ENCODE data around the gene SRSF12.

The SRSF12 gene

DNA sequence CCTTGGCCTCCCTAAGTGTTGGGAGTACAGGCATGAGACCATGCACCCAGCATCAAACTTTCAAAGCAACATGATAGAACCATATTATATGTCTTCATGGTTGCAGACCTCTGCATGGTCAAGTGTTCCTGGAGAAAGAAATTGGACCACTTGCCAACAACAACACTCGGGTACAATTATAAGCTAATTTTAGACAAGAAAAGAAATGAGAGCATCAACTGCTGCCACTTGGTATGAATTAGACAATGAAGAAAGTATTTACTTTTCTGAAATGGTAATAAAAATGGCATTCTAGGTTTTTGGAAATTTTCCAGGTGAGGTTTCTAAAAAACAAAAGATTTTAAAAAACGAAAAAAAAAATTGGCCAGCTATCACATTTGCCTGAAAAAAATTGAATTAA lies 20.3 kb upstream of the SRSF12 start:
- Histone ChIP-seq H3K9me2 (replicated peaks; ENCODE audit: insufficient read depth, low read length) (no peaks in the 10 kb centered on the region), H3K79me2 (ENCODE audit: low read length) (no peaks in the 10 kb centered on the region), H3K9me3 (replicated peaks; ENCODE audit: insufficient read depth, low read length) (no peaks in the 10 kb centered on the region), H3K27ac (ENCODE audit: low read length) (no peak overlapping the region), H3K4me3 (ENCODE audit: low read length) (no peak overlapping the region), H3K9ac (ENCODE audit: low read length) (no peak overlapping the region), H4K20me1 (ENCODE audit: insufficient read depth, low read length) (no peaks in the 10 kb centered on the region), H3K4me2 (ENCODE audit: low read depth, low read length) (no peak overlapping the region), H3K4me1 (ENCODE audit: low read length) (no peaks in the 10 kb centered on the region), H3K27me3 (replicated peaks; ENCODE audit: insufficient read depth, low read length) (no peaks in the 10 kb centered on the region), H3F3A (ENCODE audit: insufficient read depth, low read length) (no peaks in the 10 kb centered on the region), H2AFZ (ENCODE audit: low read length) (no peak overlapping the region), H3K36me3 (replicated peaks; ENCODE audit: insufficient read depth, low read length) (no peaks in the 10 kb centered on the region)
- TF ChIP-seq EZH2 (optimal IDR thresholded peaks at IDR 0.05; ENCODE audit: low read depth, low read length) = no peak
- TF ChIP-seq, protein P1, sequence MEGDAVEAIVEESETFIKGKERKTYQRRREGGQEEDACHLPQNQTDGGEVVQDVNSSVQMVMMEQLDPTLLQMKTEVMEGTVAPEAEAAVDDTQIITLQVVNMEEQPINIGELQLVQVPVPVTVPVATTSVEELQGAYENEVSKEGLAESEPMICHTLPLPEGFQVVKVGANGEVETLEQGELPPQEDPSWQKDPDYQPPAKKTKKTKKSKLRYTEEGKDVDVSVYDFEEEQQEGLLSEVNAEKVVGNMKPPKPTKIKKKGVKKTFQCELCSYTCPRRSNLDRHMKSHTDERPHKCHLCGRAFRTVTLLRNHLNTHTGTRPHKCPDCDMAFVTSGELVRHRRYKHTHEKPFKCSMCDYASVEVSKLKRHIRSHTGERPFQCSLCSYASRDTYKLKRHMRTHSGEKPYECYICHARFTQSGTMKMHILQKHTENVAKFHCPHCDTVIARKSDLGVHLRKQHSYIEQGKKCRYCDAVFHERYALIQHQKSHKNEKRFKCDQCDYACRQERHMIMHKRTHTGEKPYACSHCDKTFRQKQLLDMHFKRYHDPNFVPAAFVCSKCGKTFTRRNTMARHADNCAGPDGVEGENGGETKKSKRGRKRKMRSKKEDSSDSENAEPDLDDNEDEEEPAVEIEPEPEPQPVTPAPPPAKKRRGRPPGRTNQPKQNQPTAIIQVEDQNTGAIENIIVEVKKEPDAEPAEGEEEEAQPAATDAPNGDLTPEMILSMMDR (IDR thresholded peaks at IDR 0.05; ENCODE audit: low read length) = no peak
- TF ChIP-seq EZH2phosphoT487 (IDR thresholded peaks at IDR 0.05; ENCODE audit: low read length) = no peak
- DNase-seq = no peak

DNA sequence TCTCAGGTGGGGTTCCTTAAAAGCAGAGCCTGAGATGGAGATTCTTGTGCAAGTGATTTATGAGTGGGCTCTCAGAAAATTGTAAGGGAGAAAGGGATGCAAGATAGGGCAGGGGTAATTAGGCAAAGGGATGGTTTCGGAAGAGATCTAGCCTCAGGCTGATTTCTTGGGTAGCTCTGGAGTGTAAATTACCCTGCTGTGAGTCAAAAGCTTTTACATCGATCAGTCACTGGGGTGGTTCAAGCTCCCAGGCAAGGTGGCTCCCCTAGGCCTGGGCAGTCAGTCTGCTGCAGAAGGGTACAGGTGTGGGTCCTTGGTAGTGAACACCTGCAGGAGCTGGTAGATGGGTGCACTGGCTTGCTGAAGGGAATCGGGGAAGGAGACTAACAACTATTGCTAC lies 16.9 kb upstream of the SRSF12 start:
- H4K20me1 ChIP-seq (ENCODE audit: insufficient read depth, low read length) = no peaks in the 10 kb centered on the region
- H3K9me2 ChIP-seq (replicated peaks; ENCODE audit: insufficient read depth, low read length) = no peaks in the 10 kb centered on the region
- H3K4me3 ChIP-seq (ENCODE audit: low read length) = no peak overlapping the region
- H2AFZ ChIP-seq (ENCODE audit: low read length) = no peak overlapping the region
- H3K27ac ChIP-seq (ENCODE audit: low read length) = no peak overlapping the region
- H3K9ac ChIP-seq (ENCODE audit: low read length) = no peak overlapping the region
- H3K79me2 ChIP-seq (ENCODE audit: low read length) = no peaks in the 10 kb centered on the region
- H3K9me3 ChIP-seq (replicated peaks; ENCODE audit: insufficient read depth, low read length) = no peaks in the 10 kb centered on the region
- H3F3A ChIP-seq (ENCODE audit: insufficient read depth, low read length) = no peaks in the 10 kb centered on the region
- 0 out of 2 replicates have a peak, but pooled peaks cover 5% of the 10 kb centered on the region for H3K4me1 ChIP-seq (ENCODE audit: low read length)
- no peak overlapping the region for H3K4me2 ChIP-seq (ENCODE audit: low read depth, low read length)
- no peaks in the 10 kb centered on the region for H3K27me3 ChIP-seq (replicated peaks; ENCODE audit: insufficient read depth, low read length)
- no peak for DNase-seq
- no peaks in the 10 kb centered on the region for H3K36me3 ChIP-seq (replicated peaks; ENCODE audit: insufficient read depth, low read length)
- TF ChIP-seq EZH2 (optimal IDR thresholded peaks at IDR 0.05; ENCODE audit: low read depth, low read length) (no peak), EZH2phosphoT487 (IDR thresholded peaks at IDR 0.05; ENCODE audit: low read length) (no peak)
- TF ChIP-seq, protein P1 (IDR thresholded peaks at IDR 0.05; ENCODE audit: low read length) = no peak

DNA sequence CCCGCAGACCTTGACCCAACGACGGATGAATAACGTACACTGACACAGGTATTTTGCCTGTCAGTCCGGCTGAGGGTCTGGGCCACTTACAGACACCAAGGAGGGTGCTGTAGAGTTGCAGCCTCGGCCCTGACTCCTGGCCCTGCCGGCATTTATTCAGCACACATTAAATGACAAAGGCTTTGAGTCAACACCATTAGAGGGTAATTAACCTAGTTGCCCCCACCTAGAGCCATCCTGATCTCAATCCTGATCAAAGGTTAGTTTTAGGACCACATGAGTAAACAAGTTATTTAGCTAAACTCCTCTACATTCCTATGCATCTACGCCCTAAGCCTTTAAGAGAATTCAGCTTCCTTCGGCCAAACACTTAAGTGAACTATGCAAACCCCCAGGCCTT lies 16.1 kb upstream of the SRSF12 start:
- H3K4me2 ChIP-seq (ENCODE audit: low read depth, low read length) = no peak overlapping the region
- no peak for DNase-seq
- H3K9me2 ChIP-seq (replicated peaks; ENCODE audit: insufficient read depth, low read length) = no peaks in the 10 kb centered on the region

More for the DNA sequence above, 16.1 kb upstream of the SRSF12 start:
- Histone ChIP-seq H3K4me3 (ENCODE audit: low read length) (no peak overlapping the region), H3F3A (ENCODE audit: insufficient read depth, low read length) (no peaks in the 10 kb centered on the region), H3K36me3 (replicated peaks; ENCODE audit: insufficient read depth, low read length) (no peaks in the 10 kb centered on the region), H3K9me3 (replicated peaks; ENCODE audit: insufficient read depth, low read length) (no peaks in the 10 kb centered on the region), H2AFZ (ENCODE audit: low read length) (no peak overlapping the region), H3K27ac (ENCODE audit: low read length) (no peak overlapping the region), H3K9ac (ENCODE audit: low read length) (no peak overlapping the region), H3K4me1 (ENCODE audit: low read length) (0 out of 2 replicates have a peak, but pooled peaks cover 5% of the 10 kb centered on the region), H3K27me3 (replicated peaks; ENCODE audit: insufficient read depth, low read length) (no peaks in the 10 kb centered on the region), H4K20me1 (ENCODE audit: insufficient read depth, low read length) (no peaks in the 10 kb centered on the region), H3K79me2 (ENCODE audit: low read length) (no peaks in the 10 kb centered on the region)
- TF ChIP-seq EZH2phosphoT487 (IDR thresholded peaks at IDR 0.05; ENCODE audit: low read length) (no peak), EZH2 (optimal IDR thresholded peaks at IDR 0.05; ENCODE audit: low read depth, low read length) (no peak)
- TF ChIP-seq, protein P1 (IDR thresholded peaks at IDR 0.05; ENCODE audit: low read length) = no peak

Data from MM.1S (cell line).